GM23338 (cell line): ENCODE measurements around the gene SOS1. TPM values are rescaled to one million over a fixed set of nuclear protein-coding genes. Genes with fewer than 3 reads are reported as not detected.

Source experiments
- ATAC-seq: fragments of 200-7000 bp; cut with Tn5 transposase; 3 replicates; pipeline ENCODE4 v1.9.1; 2020
- DNase-seq: peaks from one replicate; pipeline ENCODE4 v3.0.0-alpha.2; 2015; ENCODE audit warnings: low spot score
- H2AFZ ChIP-seq: fragments of 200-600 bp; sonication (generic); 2 replicates; pipeline ENCODE4 v1.8.0; 2016; ENCODE audit warnings: antibody characterized with exemption, mild to moderate bottlenecking, moderate library complexity
- H3F3A ChIP-seq: fragments of 200-600 bp; sonication (generic); replicated peaks from 2 replicates; pipeline ENCODE4 v1.8.0; 2017; ENCODE audit warnings: antibody characterized with exemption, mixed run types, low read depth
- H3K27ac ChIP-seq: fragments of 200-600 bp; sonication (generic); 2 replicates; pipeline ENCODE4 v1.6.1; 2016; ENCODE audit warnings: low read depth
- H3K27me3 ChIP-seq: fragments of 200-600 bp; sonication (generic); 2 replicates; pipeline ENCODE4 v1.8.0; 2016; ENCODE audit warnings: mild to moderate bottlenecking, mixed run types, moderate library complexity; ENCODE audit not compliant: insufficient read depth
- H3K36me3 ChIP-seq: fragments of 200-600 bp; sonication (generic); 2 replicates; pipeline ENCODE4 v1.8.0; 2016; ENCODE audit warnings: mild to moderate bottlenecking; ENCODE audit not compliant: insufficient read depth
- H3K4me1 ChIP-seq: fragments of 200-600 bp; sonication (generic); 2 replicates; pipeline ENCODE4 v1.8.0; 2016; ENCODE audit warnings: mild to moderate bottlenecking, moderate library complexity; ENCODE audit not compliant: insufficient read depth
- H3K4me2 ChIP-seq: fragments of 200-600 bp; sonication (generic); 2 replicates; pipeline ENCODE4 v1.7.1; 2017; ENCODE audit warnings: mixed run types
- H3K4me3 ChIP-seq: fragments of 200-600 bp; sonication (generic); 2 replicates; pipeline ENCODE4 v1.6.1; 2016; ENCODE audit warnings: mixed run types
- H3K79me2 ChIP-seq: fragments of 200-600 bp; sonication (generic); replicated peaks from 2 replicates; pipeline ENCODE4 v1.8.0; 2017; ENCODE audit warnings: mild to moderate bottlenecking; ENCODE audit not compliant: insufficient read depth
- H3K9me2 ChIP-seq: fragments of 200-600 bp; sonication (generic); 2 replicates; pipeline ENCODE4 v1.8.0; 2017; ENCODE audit not compliant: insufficient read depth
- H4K20me1 ChIP-seq: fragments of 200-600 bp; sonication (generic); replicated peaks from 2 replicates; pipeline ENCODE4 v1.8.0; 2017; ENCODE audit warnings: mild to moderate bottlenecking; ENCODE audit not compliant: insufficient read depth
- H3K27ac Mint-ChIP-seq: 2 replicates; pipeline ENCODE4 v1.8.0; 2020; ENCODE audit warnings: inconsistent platforms, mild to moderate bottlenecking, moderate library complexity, mixed read lengths
- H3K27me3 Mint-ChIP-seq: 3 replicates; pipeline ENCODE4 v1.8.0; 2022; ENCODE audit warnings: low read depth, mild to moderate bottlenecking, moderate library complexity, mixed read lengths, inconsistent platforms; ENCODE audit not compliant: insufficient read depth, poor library complexity
- H3K36me3 Mint-ChIP-seq: 3 replicates; pipeline ENCODE4 v1.8.0; 2021; ENCODE audit warnings: low read depth, mild to moderate bottlenecking, inconsistent platforms, moderate library complexity, mixed read lengths
- H3K4me1 Mint-ChIP-seq: 3 replicates; pipeline ENCODE4 v1.8.0; 2020; ENCODE audit warnings: mild to moderate bottlenecking, inconsistent platforms, mixed read lengths
- H3K4me3 Mint-ChIP-seq: 3 replicates; pipeline ENCODE4 v1.8.0; 2021; ENCODE audit warnings: moderate library complexity, mild to moderate bottlenecking, inconsistent platforms, mixed read lengths
- H3K9me3 Mint-ChIP-seq: 3 replicates; pipeline ENCODE4 v1.8.0; 2020; ENCODE audit warnings: moderate library complexity, mild to moderate bottlenecking, inconsistent platforms, mixed read lengths
- CREB1 ChIP-seq: fragments of 250-450 bp; sonication (Bioruptor Pico); IDR thresholded peaks from 2 replicates; pipeline ENCODE4 v1.5.0; 2020; ENCODE audit warnings: low read depth, mild to moderate bottlenecking, moderate library complexity
- EZH2 ChIP-seq: fragments of 200-600 bp; sonication (generic); IDR thresholded peaks from one replicate; pipeline ENCODE4 v1.8.0; 2017; ENCODE audit warnings: antibody characterized with exemption, mild to moderate bottlenecking, low read depth; ENCODE audit not compliant: unreplicated experiment
- EZH2phosphoT487 ChIP-seq: fragments of 200-600 bp; sonication (generic); IDR thresholded peaks from one replicate; pipeline ENCODE4 v1.8.1; 2018; ENCODE audit warnings: antibody characterized with exemption; ENCODE audit not compliant: unreplicated experiment
- JUNB ChIP-seq: IDR thresholded peaks from one replicate; pipeline ENCODE4 v1.6.1; 2016; ENCODE audit warnings: antibody characterized with exemption; ENCODE audit not compliant: unreplicated experiment
- NANOG ChIP-seq: IDR thresholded peaks from 2 replicates; pipeline ENCODE4 v1.6.1; 2016; ENCODE audit warnings: antibody characterized with exemption, borderline replicate concordance
- POLR2AphosphoS5 ChIP-seq: IDR thresholded peaks from 2 replicates; pipeline ENCODE4 v1.6.1; 2016; ENCODE audit warnings: antibody characterized with exemption, low read depth
- STAT1 ChIP-seq: IDR thresholded peaks from one replicate; pipeline ENCODE4 v1.6.1; 2016; ENCODE audit warnings: antibody characterized with exemption; ENCODE audit not compliant: unreplicated experiment
- ZNF114 ChIP-seq: fragments of 250-450 bp; sonication (Bioruptor Pico); IDR thresholded peaks from 2 replicates; pipeline ENCODE4 v1.5.0; 2020; ENCODE audit warnings: mild to moderate bottlenecking, moderate library complexity
- ZNF331 ChIP-seq: fragments of 250-450 bp; sonication (Bioruptor Pico); IDR thresholded peaks from 2 replicates; pipeline ENCODE4 v1.5.0; 2020; ENCODE audit warnings: low read depth, mild to moderate bottlenecking, moderate library complexity
- polyA plus RNA-seq: library from polyadenylated mRNA; unstranded; fragments of >200 nt; fragmentation: Nextera tagmentation; extraction: Ambion mirVana; gene quantifications from 2 replicates; pipeline ENCODE4 v1.2.1, GENCODE V29; 2016
- total RNA-seq: library from RNA; depleted of rRNA; stranded (reverse); fragments of >200 nt; shearing (Covaris generic); gene quantifications from 2 replicates; pipeline ENCODE4 v1.2.3, GENCODE V29; 2014
- TF ChIP-seq, protein P1 (sequence below): IDR thresholded peaks from 2 replicates; pipeline ENCODE4 v1.6.1; 2016; ENCODE audit warnings: antibody characterized with exemption
- TF ChIP-seq, protein P2 (sequence below), 2 experiments: fragments of 200-600 bp in 1 of 2; sonication (generic) in 1 of 2; conservative IDR thresholded peaks; 2 replicates each; pipeline versions ENCODE4 v1.5.1 to v1.6.1; 2016 to 2017; ENCODE audit warnings: antibody characterized with exemption in 2 of 2, low read depth in 2 of 2, mild to moderate bottlenecking in 2 of 2, moderate library complexity in 1 of 2
- TF ChIP-seq, protein P3 (sequence below): IDR thresholded peaks from one replicate; pipeline ENCODE4 v1.6.1; 2018; ENCODE audit warnings: antibody characterized with exemption; ENCODE audit not compliant: unreplicated experiment
- TF ChIP-seq, protein P4 (sequence below): fragments of 250-450 bp; sonication (Bioruptor Pico); IDR thresholded peaks from 2 replicates; pipeline ENCODE4 v1.5.0; 2020; ENCODE audit warnings: mild to moderate bottlenecking, moderate library complexity

The SOS1 gene
- total and polyA plus RNA-seq, 2 experiments from 2014 or later = 13.4 to 21.9 TPM

DNA sequence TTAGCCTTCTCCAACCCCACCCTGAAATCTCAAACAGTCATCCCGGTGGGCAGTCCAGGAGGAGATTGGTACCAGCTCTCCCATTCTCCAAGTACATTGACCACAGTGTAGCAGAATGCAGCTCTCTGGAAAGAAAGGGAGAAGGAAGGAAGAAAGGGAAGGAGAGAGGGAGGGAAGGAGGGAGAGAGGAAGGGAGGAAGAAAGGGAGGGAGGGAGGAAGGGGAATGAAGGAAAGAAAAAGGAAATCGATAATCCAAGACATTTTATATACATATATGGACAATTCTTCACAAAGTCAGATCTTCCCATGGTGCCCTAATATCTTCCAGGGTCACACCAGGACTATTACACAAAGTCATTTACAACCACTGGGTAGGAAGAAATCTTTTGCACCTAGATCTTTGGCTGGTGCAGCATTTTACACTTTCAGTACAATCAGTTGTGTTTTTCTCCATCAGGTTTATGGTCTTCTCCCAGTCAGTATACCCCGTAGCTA, 172.4 kb downstream of the SOS1 start:
- H4K20me1 ChIP-seq = no peaks in the 10 kb centered on the region
- H3K9me2 ChIP-seq = no peaks in the 10 kb centered on the region
- no peak overlapping the region for H3K4me3 Mint-ChIP-seq
- peaks cover 6% of the 10 kb centered on the region for H3K4me1 ChIP-seq
- no peaks in the 10 kb centered on the region for H3K79me2 ChIP-seq
- TF ChIP-seq STAT1 (no peak), JUNB (no peak), CREB1 (CRISPR knock-in tag) (no peak), EZH2phosphoT487 (no peak), EZH2 (no peak), NANOG (no peak), POLR2AphosphoS5 (no peak), ZNF114 (CRISPR knock-in tag) (no peak), ZNF331 (CRISPR knock-in tag) (no peak)
- TF ChIP-seq, protein P1, sequence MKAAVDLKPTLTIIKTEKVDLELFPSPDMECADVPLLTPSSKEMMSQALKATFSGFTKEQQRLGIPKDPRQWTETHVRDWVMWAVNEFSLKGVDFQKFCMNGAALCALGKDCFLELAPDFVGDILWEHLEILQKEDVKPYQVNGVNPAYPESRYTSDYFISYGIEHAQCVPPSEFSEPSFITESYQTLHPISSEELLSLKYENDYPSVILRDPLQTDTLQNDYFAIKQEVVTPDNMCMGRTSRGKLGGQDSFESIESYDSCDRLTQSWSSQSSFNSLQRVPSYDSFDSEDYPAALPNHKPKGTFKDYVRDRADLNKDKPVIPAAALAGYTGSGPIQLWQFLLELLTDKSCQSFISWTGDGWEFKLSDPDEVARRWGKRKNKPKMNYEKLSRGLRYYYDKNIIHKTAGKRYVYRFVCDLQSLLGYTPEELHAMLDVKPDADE = no peak
- TF ChIP-seq, protein P2, sequence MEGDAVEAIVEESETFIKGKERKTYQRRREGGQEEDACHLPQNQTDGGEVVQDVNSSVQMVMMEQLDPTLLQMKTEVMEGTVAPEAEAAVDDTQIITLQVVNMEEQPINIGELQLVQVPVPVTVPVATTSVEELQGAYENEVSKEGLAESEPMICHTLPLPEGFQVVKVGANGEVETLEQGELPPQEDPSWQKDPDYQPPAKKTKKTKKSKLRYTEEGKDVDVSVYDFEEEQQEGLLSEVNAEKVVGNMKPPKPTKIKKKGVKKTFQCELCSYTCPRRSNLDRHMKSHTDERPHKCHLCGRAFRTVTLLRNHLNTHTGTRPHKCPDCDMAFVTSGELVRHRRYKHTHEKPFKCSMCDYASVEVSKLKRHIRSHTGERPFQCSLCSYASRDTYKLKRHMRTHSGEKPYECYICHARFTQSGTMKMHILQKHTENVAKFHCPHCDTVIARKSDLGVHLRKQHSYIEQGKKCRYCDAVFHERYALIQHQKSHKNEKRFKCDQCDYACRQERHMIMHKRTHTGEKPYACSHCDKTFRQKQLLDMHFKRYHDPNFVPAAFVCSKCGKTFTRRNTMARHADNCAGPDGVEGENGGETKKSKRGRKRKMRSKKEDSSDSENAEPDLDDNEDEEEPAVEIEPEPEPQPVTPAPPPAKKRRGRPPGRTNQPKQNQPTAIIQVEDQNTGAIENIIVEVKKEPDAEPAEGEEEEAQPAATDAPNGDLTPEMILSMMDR (conservative IDR thresholded peaks at IDR 0.05; ENCODE audit: low read depth in 2 of 2) = no peak
- TF ChIP-seq, protein P3, sequence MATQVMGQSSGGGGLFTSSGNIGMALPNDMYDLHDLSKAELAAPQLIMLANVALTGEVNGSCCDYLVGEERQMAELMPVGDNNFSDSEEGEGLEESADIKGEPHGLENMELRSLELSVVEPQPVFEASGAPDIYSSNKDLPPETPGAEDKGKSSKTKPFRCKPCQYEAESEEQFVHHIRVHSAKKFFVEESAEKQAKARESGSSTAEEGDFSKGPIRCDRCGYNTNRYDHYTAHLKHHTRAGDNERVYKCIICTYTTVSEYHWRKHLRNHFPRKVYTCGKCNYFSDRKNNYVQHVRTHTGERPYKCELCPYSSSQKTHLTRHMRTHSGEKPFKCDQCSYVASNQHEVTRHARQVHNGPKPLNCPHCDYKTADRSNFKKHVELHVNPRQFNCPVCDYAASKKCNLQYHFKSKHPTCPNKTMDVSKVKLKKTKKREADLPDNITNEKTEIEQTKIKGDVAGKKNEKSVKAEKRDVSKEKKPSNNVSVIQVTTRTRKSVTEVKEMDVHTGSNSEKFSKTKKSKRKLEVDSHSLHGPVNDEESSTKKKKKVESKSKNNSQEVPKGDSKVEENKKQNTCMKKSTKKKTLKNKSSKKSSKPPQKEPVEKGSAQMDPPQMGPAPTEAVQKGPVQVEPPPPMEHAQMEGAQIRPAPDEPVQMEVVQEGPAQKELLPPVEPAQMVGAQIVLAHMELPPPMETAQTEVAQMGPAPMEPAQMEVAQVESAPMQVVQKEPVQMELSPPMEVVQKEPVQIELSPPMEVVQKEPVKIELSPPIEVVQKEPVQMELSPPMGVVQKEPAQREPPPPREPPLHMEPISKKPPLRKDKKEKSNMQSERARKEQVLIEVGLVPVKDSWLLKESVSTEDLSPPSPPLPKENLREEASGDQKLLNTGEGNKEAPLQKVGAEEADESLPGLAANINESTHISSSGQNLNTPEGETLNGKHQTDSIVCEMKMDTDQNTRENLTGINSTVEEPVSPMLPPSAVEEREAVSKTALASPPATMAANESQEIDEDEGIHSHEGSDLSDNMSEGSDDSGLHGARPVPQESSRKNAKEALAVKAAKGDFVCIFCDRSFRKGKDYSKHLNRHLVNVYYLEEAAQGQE = no peak
- TF ChIP-seq, protein P4, sequence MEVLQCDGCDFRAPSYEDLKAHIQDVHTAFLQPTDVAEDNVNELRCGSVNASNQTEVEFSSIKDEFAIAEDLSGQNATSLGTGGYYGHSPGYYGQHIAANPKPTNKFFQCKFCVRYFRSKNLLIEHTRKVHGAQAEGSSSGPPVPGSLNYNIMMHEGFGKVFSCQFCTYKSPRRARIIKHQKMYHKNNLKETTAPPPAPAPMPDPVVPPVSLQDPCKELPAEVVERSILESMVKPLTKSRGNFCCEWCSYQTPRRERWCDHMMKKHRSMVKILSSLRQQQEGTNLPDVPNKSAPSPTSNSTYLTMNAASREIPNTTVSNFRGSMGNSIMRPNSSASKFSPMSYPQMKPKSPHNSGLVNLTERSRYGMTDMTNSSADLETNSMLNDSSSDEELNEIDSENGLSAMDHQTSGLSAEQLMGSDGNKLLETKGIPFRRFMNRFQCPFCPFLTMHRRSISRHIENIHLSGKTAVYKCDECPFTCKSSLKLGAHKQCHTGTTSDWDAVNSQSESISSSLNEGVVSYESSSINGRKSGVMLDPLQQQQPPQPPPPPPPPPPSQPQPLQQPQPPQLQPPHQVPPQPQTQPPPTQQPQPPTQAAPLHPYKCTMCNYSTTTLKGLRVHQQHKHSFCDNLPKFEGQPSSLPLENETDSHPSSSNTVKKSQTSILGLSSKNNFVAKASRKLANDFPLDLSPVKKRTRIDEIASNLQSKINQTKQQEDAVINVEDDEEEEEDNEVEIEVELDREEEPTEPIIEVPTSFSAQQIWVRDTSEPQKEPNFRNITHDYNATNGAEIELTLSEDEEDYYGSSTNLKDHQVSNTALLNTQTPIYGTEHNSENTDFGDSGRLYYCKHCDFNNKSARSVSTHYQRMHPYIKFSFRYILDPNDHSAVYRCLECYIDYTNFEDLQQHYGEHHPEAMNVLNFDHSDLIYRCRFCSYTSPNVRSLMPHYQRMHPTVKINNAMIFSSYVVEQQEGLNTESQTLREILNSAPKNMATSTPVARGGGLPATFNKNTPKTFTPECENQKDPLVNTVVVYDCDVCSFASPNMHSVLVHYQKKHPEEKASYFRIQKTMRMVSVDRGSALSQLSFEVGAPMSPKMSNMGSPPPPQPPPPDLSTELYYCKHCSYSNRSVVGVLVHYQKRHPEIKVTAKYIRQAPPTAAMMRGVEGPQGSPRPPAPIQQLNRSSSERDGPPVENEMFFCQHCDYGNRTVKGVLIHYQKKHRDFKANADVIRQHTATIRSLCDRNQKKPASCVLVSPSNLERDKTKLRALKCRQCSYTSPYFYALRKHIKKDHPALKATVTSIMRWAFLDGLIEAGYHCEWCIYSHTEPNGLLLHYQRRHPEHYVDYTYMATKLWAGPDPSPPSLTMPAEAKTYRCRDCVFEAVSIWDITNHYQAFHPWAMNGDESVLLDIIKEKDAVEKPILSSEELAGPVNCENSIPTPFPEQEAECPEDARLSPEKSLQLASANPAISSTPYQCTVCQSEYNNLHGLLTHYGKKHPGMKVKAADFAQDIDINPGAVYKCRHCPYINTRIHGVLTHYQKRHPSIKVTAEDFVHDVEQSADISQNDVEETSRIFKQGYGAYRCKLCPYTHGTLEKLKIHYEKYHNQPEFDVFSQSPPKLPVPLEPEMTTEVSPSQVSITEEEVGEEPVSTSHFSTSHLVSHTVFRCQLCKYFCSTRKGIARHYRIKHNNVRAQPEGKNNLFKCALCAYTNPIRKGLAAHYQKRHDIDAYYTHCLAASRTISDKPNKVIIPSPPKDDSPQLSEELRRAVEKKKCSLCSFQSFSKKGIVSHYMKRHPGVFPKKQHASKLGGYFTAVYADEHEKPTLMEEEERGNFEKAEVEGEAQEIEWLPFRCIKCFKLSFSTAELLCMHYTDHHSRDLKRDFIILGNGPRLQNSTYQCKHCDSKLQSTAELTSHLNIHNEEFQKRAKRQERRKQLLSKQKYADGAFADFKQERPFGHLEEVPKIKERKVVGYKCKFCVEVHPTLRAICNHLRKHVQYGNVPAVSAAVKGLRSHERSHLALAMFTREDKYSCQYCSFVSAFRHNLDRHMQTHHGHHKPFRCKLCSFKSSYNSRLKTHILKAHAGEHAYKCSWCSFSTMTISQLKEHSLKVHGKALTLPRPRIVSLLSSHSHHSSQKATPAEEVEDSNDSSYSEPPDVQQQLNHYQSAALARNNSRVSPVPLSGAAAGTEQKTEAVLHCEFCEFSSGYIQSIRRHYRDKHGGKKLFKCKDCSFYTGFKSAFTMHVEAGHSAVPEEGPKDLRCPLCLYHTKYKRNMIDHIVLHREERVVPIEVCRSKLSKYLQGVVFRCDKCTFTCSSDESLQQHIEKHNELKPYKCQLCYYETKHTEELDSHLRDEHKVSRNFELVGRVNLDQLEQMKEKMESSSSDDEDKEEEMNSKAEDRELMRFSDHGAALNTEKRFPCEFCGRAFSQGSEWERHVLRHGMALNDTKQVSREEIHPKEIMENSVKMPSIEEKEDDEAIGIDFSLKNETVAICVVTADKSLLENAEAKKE (CRISPR knock-in tag) = no peak
- H3K36me3 Mint-ChIP-seq = no peaks in the 10 kb centered on the region; the same call in 2 of the 3 replicates
- no peaks in the 10 kb centered on the region for H3F3A ChIP-seq
- H3K4me1 Mint-ChIP-seq = peaks cover 21% of the 10 kb centered on the region
- peaks cover 2% of the 10 kb centered on the region for H3K27me3 Mint-ChIP-seq
- no peak overlapping the region for H3K4me2 ChIP-seq
- no peak overlapping the region for H3K4me3 ChIP-seq
- ATAC-seq = no peak
- H3K27ac ChIP-seq = no peak overlapping the region
- no peaks in the 10 kb centered on the region for H3K36me3 ChIP-seq
- no peak for DNase-seq
- no peaks in the 10 kb centered on the region for H3K27me3 ChIP-seq
- H3K9me3 Mint-ChIP-seq = 0 out of 3 replicates have a peak, but pooled peaks cover 5% of the 10 kb centered on the region
- H3K27ac Mint-ChIP-seq = no peak overlapping the region
- H2AFZ ChIP-seq = 0 out of 2 replicates have a peak overlapping the region, but pooled peaks have one; percentile 43
